Endothelial cell (in vitro differentiated cells): ENCODE measurements around the gene PLXNC1. TPM values are rescaled to one million over a fixed set of nuclear protein-coding genes. Genes with fewer than 3 reads are reported as not detected.

ENCODE experiments used
- DNase-seq: peaks from one replicate; pipeline ENCODE4 v3.0.0; 2021; ENCODE audit warnings: low spot score
- H3K27ac Mint-ChIP-seq: one replicate; pipeline ENCODE4 v1.8.0; 2021; ENCODE audit warnings: mixed read lengths, inconsistent platforms; ENCODE audit not compliant: unreplicated experiment
- H3K27me3 Mint-ChIP-seq: one replicate; pipeline ENCODE4 v1.8.0; 2021; ENCODE audit warnings: mild to moderate bottlenecking, moderate library complexity, mixed read lengths, inconsistent platforms; ENCODE audit not compliant: unreplicated experiment
- H3K36me3 Mint-ChIP-seq: one replicate; pipeline ENCODE4 v1.8.0; 2021; ENCODE audit warnings: mild to moderate bottlenecking, low read depth, mixed read lengths, inconsistent platforms; ENCODE audit not compliant: unreplicated experiment
- H3K4me1 Mint-ChIP-seq: one replicate; pipeline ENCODE4 v1.8.0; 2021; ENCODE audit warnings: mild to moderate bottlenecking, mixed read lengths, inconsistent platforms; ENCODE audit not compliant: unreplicated experiment
- H3K4me3 Mint-ChIP-seq: one replicate; pipeline ENCODE4 v1.8.0; 2021; ENCODE audit warnings: mild to moderate bottlenecking, mixed read lengths, inconsistent platforms; ENCODE audit not compliant: unreplicated experiment
- H3K9me3 Mint-ChIP-seq: one replicate; pipeline ENCODE4 v1.8.0; 2021; ENCODE audit warnings: mixed read lengths, inconsistent platforms; ENCODE audit not compliant: unreplicated experiment
- CTCF ChIP-seq: fragments of 200-600 bp; sonication (generic); IDR thresholded peaks from one replicate; pipeline ENCODE4 v1.5.0; 2021; ENCODE audit warnings: antibody characterized with exemption; ENCODE audit not compliant: unreplicated experiment
- total RNA-seq: library from RNA; stranded (reverse); fragmentation: NEBNext Ultra II Directional; extraction: Animal tissue kit (Norgen Biotek cat#: 25700); gene quantifications from one replicate; pipeline ENCODE4 v1.2.1, GENCODE V29; 2021; ENCODE audit not compliant: unreplicated experiment

The PLXNC1 gene
- total RNA-seq, 1 donor from 2014 or later, result 1.1 TPM

GRCh38 chr12:94269316-94269999 lies 121.1 kb downstream of the PLXNC1 start:
- H3K27me3 Mint-ChIP-seq, result no peaks in the 10 kb centered on the region
- TF ChIP-seq CTCF, result no peak
- no peak for DNase-seq
- H3K4me1 Mint-ChIP-seq, result peaks cover 4% of the 10 kb centered on the region
- H3K9me3 Mint-ChIP-seq, result no peaks in the 10 kb centered on the region
- H3K27ac Mint-ChIP-seq, result no peak overlapping the region
- H3K36me3 Mint-ChIP-seq, result no peaks in the 10 kb centered on the region
- H3K4me3 Mint-ChIP-seq, result no peak overlapping the region

- H3K4me1 Mint-ChIP-seq, result peaks cover 4% of the 10 kb centered on the region
- no peaks in the 10 kb centered on the region for H3K27me3 Mint-ChIP-seq
- DNase-seq, result no peak
- TF ChIP-seq CTCF, result no peak
- H3K9me3 Mint-ChIP-seq, result no peaks in the 10 kb centered on the region
- no peak overlapping the region for H3K4me3 Mint-ChIP-seq
- no peaks in the 10 kb centered on the region for H3K36me3 Mint-ChIP-seq
- H3K27ac Mint-ChIP-seq, result no peak overlapping the region
Observed at GRCh38 chr12:94271351-94271750, 123.0 kb downstream of the PLXNC1 start.

GRCh38 chr12:94272280-94272679 lies 123.9 kb downstream of the PLXNC1 start:
- TF ChIP-seq CTCF, result no peak
- Mint-ChIP-seq H3K27ac (no peak overlapping the region), H3K36me3 (no peaks in the 10 kb centered on the region), H3K27me3 (no peaks in the 10 kb centered on the region), H3K9me3 (no peaks in the 10 kb centered on the region), H3K4me1 (no peaks in the 10 kb centered on the region), H3K4me3 (no peak overlapping the region)
- DNase-seq, result no peak

- H3K27ac Mint-ChIP-seq, result no peak overlapping the region
- H3K4me3 Mint-ChIP-seq, result no peak overlapping the region
- no peaks in the 10 kb centered on the region for H3K36me3 Mint-ChIP-seq
- DNase-seq, result no peak
- no peak for TF ChIP-seq CTCF
- no peaks in the 10 kb centered on the region for H3K9me3 Mint-ChIP-seq
- H3K27me3 Mint-ChIP-seq, result no peaks in the 10 kb centered on the region
- H3K4me1 Mint-ChIP-seq, result no peaks in the 10 kb centered on the region
Observed at GRCh38 chr12:94273272-94273671, 124.9 kb downstream of the PLXNC1 start.

GRCh38 chr12:94276725-94277124 lies 128.3 kb downstream of the PLXNC1 start:
- no peak for TF ChIP-seq CTCF
- H3K4me3 Mint-ChIP-seq, result no peak overlapping the region
- H3K27me3 Mint-ChIP-seq, result no peaks in the 10 kb centered on the region
- H3K9me3 Mint-ChIP-seq, result no peaks in the 10 kb centered on the region
- no peak overlapping the region for H3K27ac Mint-ChIP-seq
- H3K36me3 Mint-ChIP-seq, result no peaks in the 10 kb centered on the region
- no peak for DNase-seq
- H3K4me1 Mint-ChIP-seq, result peaks cover 3% of the 10 kb centered on the region
